ENCODE measurements around the gene CFAP65. TPM values are rescaled to one million over a fixed set of nuclear protein-coding genes. Genes with fewer than 3 reads are reported as not detected.

CFAP65 gene
- total RNA-seq, 1 experiment from 2014 or later: 0.33 TPM

DNA sequence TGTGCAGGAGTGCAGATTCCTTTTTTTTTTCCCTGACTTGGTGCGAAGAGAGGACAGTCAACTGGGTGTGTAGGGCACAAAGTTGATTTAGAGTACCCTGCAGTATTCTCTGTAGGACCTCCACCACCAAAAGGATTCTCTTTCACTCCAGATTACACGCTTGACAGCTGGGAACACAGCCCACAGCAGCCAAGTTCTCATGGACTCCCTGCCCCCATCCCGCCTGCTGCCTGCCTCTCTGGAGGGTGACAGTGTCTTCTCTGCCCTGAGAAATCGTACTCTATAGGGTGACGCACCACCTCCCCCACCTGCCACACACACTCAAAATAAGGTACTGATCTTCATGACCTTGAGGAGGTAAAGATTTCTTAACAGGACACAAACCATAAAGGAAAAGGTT is 46.0 kb upstream of the CFAP65 start:
- no peaks in the 10 kb centered on the region for H3K36me3 ChIP-seq (ENCODE audit: control insufficient read depth, insufficient read depth, low read length)
- in situ Hi-C loops (cut with HindIII; ENCODE audit: low pct_unique_long_range_greater_than_20kb, low sequenced_read_pairs) (no loop called here), intact Hi-C loops (cut with micrococcal nuclease; ENCODE audit: unreplicated experiment) (no loop called here)
- DNase-seq (ENCODE audit: low read depth, low spot score): no peak
- POLR2A ChIA-PET: interaction anchor here (0.6 to 0.7 kb wide), 2 partner anchors 95 to 1283 kb away, joined by 3 to 4 read pairs; no protein-coding TSS in a partner anchor
- CTCF ChIA-PET: no interaction called here
- no peaks in the 10 kb centered on the region for H3K27me3 ChIP-seq (ENCODE audit: control insufficient read depth, insufficient read depth, low read length)
- no peaks in the 10 kb centered on the region for H3K9me3 ChIP-seq (ENCODE audit: control insufficient read depth, insufficient read depth, low read depth, low read length)
- no peak for TF ChIP-seq TCF7L2 (IDR thresholded peaks at IDR 0.05; ENCODE audit: low read depth, low read length)
- TF ChIP-seq, protein P1, sequence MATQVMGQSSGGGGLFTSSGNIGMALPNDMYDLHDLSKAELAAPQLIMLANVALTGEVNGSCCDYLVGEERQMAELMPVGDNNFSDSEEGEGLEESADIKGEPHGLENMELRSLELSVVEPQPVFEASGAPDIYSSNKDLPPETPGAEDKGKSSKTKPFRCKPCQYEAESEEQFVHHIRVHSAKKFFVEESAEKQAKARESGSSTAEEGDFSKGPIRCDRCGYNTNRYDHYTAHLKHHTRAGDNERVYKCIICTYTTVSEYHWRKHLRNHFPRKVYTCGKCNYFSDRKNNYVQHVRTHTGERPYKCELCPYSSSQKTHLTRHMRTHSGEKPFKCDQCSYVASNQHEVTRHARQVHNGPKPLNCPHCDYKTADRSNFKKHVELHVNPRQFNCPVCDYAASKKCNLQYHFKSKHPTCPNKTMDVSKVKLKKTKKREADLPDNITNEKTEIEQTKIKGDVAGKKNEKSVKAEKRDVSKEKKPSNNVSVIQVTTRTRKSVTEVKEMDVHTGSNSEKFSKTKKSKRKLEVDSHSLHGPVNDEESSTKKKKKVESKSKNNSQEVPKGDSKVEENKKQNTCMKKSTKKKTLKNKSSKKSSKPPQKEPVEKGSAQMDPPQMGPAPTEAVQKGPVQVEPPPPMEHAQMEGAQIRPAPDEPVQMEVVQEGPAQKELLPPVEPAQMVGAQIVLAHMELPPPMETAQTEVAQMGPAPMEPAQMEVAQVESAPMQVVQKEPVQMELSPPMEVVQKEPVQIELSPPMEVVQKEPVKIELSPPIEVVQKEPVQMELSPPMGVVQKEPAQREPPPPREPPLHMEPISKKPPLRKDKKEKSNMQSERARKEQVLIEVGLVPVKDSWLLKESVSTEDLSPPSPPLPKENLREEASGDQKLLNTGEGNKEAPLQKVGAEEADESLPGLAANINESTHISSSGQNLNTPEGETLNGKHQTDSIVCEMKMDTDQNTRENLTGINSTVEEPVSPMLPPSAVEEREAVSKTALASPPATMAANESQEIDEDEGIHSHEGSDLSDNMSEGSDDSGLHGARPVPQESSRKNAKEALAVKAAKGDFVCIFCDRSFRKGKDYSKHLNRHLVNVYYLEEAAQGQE (IDR thresholded peaks at IDR 0.05; ENCODE audit: insufficient read depth in 1 of 2, low read depth in 2 of 2, low read length in 1 of 2): no peak
- TF ChIP-seq, protein P2, sequence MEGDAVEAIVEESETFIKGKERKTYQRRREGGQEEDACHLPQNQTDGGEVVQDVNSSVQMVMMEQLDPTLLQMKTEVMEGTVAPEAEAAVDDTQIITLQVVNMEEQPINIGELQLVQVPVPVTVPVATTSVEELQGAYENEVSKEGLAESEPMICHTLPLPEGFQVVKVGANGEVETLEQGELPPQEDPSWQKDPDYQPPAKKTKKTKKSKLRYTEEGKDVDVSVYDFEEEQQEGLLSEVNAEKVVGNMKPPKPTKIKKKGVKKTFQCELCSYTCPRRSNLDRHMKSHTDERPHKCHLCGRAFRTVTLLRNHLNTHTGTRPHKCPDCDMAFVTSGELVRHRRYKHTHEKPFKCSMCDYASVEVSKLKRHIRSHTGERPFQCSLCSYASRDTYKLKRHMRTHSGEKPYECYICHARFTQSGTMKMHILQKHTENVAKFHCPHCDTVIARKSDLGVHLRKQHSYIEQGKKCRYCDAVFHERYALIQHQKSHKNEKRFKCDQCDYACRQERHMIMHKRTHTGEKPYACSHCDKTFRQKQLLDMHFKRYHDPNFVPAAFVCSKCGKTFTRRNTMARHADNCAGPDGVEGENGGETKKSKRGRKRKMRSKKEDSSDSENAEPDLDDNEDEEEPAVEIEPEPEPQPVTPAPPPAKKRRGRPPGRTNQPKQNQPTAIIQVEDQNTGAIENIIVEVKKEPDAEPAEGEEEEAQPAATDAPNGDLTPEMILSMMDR (IDR thresholded peaks at IDR 0.05): no peak
- TF ChIP-seq POLR2AphosphoS5 (IDR thresholded peaks at IDR 0.05; ENCODE audit: low read depth, low read length): no peak
- no peak for TF ChIP-seq SIN3A (IDR thresholded peaks at IDR 0.05; ENCODE audit: borderline replicate concordance, insufficient read depth, low read depth, low read length)
- H3K4me3 ChIP-seq (ENCODE audit: low read depth in 2 of 2, low read length in 2 of 2): no peak overlapping the region
- no TSS peak for BruUV-seq (replicated peaks)
- no peak overlapping the region for H3K27ac ChIP-seq (ENCODE audit: low read length)
- no peak for ATAC-seq
- no peaks in the 10 kb centered on the region for H3K4me1 ChIP-seq (ENCODE audit: control insufficient read depth, insufficient read depth, low read length)

DNA sequence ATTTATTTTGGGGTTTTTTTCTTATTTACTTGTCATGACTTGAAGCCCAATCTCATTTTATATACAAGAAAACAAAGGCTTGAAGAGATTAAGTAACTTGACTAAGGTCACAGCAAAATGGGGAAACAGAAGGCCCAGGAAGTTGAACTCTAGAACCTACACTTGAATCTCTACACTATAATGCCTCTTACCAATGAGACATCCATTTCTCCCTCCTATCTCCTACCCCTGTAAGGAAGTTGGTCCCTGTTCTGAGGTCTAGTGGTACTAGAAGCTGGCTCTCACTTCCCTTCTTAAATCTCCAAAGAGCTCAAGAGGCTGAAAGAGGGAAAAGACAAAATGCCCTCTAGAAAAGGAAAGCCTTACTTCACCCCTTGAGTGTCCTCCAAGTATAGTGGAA is 44.9 kb upstream of the CFAP65 start:
- intact Hi-C loops (cut with micrococcal nuclease; ENCODE audit: unreplicated experiment): no loop called here
- BruUV-seq (replicated peaks): no TSS peak

More for the DNA sequence above, 44.9 kb upstream of the CFAP65 start:
- in situ Hi-C loops (cut with HindIII; ENCODE audit: low pct_unique_long_range_greater_than_20kb, low sequenced_read_pairs): no loop called here
- no peaks in the 10 kb centered on the region for H3K36me3 ChIP-seq (ENCODE audit: control insufficient read depth, insufficient read depth, low read length)
- no peak overlapping the region for H3K4me3 ChIP-seq (ENCODE audit: low read depth in 2 of 2, low read length in 2 of 2)
- DNase-seq (ENCODE audit: low read depth, low spot score) (no peak), ATAC-seq (no peak)
- no peaks in the 10 kb centered on the region for H3K4me1 ChIP-seq (ENCODE audit: control insufficient read depth, insufficient read depth, low read length)
- ChIA-PET CTCF (interaction anchor here (0.7 kb wide), 1 partner anchor 229 kb away, joined by 3 read pairs; no protein-coding TSS in a partner anchor), POLR2A (no interaction called here)
- TF ChIP-seq SIN3A (IDR thresholded peaks at IDR 0.05; ENCODE audit: borderline replicate concordance, insufficient read depth, low read depth, low read length): no peak
- TF ChIP-seq TCF7L2 (IDR thresholded peaks at IDR 0.05; ENCODE audit: low read depth, low read length): no peak
- TF ChIP-seq, protein P1 (IDR thresholded peaks at IDR 0.05; ENCODE audit: insufficient read depth in 1 of 2, low read depth in 2 of 2, low read length in 1 of 2): no peak
- TF ChIP-seq, protein P2 (IDR thresholded peaks at IDR 0.05): no peak
- TF ChIP-seq POLR2AphosphoS5 (IDR thresholded peaks at IDR 0.05; ENCODE audit: low read depth, low read length): no peak
- no peaks in the 10 kb centered on the region for H3K9me3 ChIP-seq (ENCODE audit: control insufficient read depth, insufficient read depth, low read depth, low read length)
- no peaks in the 10 kb centered on the region for H3K27me3 ChIP-seq (ENCODE audit: control insufficient read depth, insufficient read depth, low read length)
- no peak overlapping the region for H3K27ac ChIP-seq (ENCODE audit: low read length)

Data from Panc1 (cell line).